TTC549 (cell line): ENCODE measurements around the gene PTPRG.

Experiments used
- FAIRE-seq: peaks from 2 replicates; lab custom pipeline; 2012; peaks lifted over from hg19 to GRCh38; lab: Jason Lieb, UNC

PTPRG gene

DNA sequence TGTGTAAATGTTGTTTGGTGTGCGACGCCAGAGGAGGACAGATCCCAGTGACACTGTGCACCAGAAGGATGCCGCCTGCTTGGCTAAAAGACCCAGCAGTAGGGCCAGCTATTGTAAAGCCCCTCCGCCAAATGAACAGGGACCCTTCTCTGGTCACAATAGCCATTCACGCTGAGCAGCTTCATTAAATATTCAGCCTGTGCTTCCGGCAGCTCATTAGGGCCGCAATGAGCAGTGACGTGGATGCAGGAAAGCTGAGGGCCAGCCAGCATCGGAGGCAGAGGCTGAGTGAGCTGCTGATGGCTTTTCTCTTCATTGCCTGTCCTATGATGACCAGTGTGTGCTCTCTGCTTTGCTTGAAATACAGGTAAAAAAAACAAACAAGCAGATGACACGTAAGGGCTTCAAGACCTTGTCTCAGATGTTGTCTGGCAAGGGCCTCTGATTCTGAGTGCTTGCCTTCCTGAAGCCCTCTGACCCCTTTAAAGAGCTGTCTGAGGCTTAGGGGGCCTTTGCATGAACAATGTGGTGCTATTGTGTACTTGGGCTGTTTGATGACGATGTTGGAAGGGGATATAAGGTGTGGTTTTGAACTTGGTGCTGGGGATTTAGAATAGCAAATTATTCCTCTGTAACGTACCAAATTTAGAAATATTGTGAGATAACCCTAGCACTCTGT lies 681.6 kb downstream of the PTPRG start:
- no peak for FAIRE-seq

DNA sequence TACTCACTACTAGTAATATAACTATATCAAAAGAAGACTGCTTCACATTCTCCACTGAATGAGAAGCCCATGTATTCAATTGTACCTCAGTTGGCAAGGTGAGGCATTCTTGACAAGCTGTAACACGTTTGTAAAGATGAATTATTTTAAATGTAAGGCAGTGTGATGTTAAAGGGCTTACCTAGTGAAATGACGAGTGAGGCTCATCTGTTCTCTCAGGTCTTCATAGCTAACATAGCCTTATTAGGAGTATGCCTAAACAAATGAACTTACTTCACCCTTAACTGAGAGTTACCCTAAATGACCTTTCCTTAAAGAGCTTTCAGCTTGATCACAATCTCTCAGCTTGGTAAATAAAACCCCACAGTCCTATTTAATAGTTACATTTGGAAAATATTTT lies 684.7 kb downstream of the PTPRG start:
- FAIRE-seq, result no peak

DNA sequence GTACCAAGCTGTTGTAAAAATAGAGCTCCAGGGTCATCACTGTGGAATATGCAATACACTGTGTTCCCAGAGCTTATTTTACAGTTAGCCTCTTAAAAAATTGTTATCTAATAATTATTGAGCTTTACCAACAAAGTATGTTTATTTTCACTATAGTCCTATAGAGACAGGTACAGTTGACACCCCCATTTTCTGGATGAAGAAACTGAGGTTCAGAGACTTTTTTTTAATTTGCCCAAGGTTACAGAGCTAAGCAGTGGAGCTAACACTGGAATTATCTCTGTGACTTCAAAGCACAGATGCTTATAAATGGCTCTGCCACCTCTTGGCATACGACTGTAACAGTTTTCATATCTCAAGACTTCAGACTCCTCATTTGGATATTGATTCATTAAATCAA lies 685.6 kb downstream of the PTPRG start:
- FAIRE-seq, result no peak

DNA sequence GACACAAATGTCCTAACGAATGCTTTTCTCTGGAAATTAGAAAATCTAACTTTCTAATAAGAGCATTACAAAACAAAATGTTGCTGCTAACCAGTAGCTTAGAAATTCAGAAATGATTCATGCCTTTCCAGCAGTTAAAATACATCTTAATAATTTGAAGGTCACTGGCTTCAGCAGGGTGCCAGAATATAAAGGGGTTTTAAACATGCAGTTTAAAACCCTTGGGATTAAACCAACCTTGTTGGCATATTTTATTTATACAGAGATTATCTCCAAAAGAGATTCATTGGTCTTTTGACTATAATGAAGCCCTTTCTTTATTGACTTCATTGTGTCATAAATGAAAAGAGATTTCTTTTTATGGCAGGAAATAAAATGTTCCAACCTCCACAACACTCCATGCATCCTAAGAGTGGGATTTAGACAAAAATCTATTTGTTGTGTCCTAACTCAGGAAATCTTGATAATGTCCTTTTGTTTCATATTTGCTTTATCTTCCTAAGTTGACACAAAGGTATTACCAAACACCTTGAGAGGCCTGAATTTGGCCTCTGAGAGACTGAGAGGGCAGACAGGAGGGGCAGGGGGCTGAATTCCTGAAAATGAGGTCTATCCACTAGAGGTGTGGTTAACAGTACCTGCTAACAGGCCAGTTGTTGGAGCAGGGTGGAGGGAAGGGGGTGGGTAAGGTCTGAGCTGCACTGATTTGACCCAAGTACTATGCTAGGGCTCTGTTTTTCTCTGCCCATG lies 687.5 kb downstream of the PTPRG start:
- FAIRE-seq, result no peak

DNA sequence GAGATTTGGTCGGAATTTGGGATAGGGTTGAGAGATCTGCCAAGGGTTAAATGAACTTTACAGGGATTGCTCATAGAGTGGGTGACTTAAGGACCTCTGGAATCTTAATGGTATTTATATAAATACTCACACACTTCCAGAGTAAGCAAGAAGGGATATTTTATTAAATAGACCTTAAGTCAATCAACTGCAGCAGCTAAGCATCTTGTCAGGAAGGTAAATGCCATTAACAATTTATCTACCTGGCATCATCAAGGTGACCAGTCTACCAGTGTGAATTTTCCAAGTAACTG lies 688.1 kb downstream of the PTPRG start:
- FAIRE-seq, result no peak

DNA sequence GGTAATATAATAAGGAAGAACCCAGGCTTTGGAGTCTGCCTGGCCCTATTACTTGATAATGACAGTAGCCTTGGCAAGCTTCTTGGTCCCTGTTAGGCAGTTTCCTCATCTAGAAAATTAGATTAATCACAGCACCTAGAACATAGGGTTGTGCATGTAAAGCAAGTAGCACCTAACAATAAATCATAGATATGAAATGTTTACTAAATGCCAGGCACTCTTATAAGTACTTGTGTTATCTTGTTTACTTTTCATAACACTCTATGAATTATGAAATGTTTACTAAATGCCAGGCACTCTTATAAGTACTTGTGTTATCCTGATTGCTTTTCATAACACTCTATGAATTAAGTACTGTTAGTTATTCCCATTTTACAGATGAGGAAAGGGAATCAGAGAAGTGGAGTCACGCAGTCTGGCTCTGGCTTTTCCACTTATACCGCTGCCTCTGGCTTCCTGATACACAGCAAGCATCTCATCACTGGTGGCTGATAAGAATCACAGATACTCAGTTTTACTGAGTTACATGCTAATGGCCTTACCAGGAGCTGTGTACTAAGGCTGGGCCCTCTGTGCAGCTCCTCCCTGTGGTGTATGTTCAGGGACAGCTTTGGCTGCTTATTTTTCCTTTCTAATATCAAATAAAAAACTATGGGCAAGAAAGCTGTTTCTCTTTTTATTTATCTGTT lies 688.6 kb downstream of the PTPRG start:
- FAIRE-seq, result no peak

DNA sequence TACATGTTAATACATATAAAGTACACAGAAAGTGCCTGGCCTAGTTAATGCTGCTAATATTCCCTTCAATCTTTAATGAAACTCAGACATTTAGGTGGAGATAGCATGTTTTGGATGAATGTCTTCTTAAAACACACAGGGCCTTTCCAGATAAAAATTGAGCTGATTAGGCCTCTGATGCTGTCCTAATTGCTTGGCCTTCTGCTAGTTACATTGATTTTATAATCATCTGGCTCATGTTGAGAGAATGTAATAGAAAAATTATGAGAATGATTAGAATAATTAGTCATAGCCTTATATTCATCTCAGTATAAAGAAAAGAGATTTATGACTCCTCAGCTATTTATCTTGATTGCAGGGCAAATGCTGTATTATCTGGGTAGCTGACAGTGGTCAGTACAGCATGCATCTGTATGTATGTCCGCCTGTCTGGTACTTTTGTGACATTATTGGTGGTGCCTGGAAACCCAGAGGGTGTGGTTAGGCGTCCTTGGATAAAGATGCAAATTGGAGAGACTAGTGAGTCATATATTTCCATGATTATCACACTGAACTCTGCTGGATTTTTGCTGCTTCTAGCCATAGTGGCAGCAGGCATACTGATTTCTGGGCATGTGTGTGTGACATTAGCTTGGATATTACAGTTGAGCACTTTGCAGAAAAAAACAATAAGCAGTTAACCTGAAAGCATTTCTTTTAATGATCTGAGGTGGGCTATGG lies 691.2 kb downstream of the PTPRG start:
- FAIRE-seq, result no peak

DNA sequence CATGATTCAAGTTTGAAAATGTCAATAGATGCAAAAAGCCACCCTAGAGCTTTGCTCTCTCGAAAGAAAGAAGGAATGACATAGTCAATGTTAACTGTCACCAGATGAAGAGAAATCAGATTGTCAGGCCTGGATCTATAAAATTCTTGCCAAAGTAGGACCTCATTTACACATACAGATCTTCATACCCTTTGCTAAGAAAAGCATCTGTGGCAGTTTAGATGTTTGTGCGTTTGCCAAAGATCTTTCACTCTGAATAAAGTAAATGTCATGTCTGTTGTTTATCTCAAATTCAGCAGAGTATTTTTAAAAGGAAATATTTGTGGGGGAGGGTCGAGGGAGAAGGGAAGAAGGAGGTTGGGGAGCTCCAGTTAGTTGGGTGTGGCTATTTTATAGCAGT lies 692.6 kb downstream of the PTPRG start:
- FAIRE-seq, result no peak

DNA sequence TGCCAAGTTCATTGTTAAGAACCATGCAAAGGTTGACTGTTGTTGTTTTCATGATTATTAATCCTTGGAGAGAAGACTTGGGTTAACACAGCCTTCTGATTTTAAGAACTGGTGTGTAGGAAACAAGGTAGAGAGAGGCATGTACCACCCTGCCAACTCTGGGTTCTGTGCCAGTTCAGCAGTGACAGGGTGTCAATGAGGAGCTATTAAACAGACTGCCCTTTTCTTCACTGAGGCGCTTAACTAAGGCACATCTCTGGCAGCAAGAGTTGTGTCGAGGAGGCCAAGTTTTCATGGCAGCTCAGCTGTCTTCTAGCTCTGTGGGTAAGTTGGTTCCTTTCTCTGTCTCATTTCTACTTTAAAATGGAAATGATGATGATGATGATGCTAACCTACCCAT lies 694.4 kb downstream of the PTPRG start:
- FAIRE-seq, result no peak

DNA sequence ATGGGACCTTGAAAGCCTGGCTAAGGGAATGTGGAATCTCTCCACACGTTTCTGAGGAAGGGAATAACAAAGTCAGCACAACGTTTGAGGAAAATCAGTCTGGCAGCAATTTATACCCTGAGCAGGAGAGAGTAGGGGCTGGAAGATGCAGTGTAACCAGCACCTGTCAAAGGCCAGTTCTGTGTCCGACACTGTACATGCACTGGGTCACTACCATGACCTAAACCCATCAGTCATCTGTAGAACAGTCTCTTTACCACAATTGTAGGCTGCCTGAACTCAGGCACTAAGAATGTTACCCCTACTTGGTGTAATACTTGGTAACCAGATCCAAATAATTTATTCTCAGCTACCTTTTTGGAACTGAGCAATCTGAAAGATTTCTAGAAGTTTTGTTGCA lies 698.6 kb downstream of the PTPRG start:
- FAIRE-seq, result no peak

DNA sequence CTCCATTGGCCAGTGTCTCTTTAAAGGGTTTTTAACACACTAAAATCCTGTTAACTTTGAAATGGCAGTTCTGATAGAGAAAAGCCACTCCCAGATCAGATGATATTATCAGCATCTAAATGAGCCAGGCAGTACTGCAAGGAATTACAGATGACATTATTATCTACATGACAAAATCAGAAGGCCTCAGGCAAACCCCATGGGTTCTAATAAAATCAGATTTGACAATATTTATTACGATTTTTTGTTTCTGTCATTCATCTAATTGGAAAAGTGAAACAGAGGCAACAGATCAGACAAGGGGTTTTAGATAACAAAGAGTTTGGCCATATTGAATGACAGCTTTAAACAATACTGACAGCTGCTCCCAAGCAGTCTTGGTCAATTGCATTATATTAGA lies 699.3 kb downstream of the PTPRG start:
- FAIRE-seq, result no peak

DNA sequence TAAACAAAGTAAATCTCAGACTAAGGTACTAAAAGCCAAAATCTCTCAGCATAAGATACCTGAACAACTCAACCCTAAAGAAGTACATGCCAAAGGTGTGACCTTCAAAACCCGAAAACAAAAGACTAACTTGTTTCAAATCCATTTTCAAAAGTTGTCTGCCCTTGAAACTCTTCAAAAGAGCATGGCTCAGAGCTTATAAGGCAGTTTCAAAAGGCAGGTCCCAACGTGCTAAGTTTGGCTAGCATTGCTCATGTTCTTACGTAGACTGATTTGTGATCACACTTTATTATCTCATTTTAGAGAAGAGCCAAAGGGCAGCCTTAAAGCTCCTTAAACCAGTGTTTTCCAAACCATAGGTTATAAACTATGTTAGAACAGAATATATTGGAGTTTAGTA lies 699.8 kb downstream of the PTPRG start:
- FAIRE-seq, result no peak

DNA sequence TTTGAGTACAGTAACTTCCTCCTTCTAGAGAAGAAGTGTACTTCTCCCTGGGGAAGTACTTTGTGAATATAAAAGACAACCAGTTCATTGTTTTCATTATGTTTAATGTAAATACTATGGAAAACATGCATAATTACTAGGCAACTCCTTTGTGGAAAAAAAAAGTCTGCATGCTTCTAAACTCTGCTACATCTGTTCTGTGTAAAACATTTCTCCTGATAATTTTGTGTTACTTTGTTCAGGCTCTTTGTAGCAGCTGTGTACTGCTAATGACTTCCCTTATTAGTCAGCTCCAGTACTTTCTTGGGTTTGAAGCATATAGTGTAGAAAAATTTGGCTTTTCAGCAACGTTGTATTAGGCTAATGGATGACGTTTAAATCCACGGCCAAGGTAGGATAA lies 700.4 kb downstream of the PTPRG start:
- no peak for FAIRE-seq

DNA sequence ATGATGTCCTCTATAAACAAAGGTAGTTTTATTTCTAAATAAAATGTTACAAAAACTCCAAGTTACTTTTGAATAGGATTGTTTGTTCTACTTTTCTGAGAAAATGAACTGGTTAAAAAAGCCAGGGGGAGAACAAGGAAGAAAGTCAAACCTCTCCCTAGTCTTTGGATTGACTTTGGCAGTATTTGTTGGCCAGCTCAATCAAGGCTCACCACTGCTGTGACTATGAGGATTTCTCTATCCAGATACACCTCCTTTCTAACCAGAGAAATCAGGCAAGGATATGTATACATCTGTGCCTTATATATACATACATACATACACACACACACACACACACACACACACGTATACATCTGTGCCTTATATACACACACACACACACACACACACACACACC lies 704.2 kb downstream of the PTPRG start:
- no peak for FAIRE-seq

DNA sequence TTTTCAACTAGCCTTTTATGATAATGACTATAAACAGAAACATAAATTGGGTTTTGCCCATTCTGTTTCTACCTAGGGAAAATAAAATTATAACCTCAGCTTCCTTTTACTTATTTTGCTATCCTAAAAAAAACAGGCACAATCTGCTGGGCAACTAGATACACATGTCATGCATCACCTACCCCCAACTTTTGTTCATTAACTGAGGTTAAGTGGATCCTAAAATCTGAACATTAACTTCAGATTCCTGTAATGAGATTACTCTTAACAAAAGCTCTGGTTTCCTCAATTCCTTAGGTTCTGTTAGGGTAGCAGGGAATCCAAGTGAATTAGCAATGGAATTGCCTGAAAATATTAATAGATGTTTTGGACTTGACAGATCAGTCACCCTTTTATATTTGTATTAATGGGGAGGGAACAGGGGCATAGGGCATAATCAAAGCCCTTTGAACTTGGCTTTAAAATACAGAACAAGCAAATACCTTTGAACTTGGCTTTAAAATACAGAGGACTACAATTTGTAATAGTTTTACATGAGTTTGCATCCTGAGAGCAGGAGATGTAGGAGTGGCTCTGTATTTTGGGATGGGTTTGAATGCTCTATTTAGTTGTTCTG lies 705.4 kb downstream of the PTPRG start:
- no peak for FAIRE-seq

DNA sequence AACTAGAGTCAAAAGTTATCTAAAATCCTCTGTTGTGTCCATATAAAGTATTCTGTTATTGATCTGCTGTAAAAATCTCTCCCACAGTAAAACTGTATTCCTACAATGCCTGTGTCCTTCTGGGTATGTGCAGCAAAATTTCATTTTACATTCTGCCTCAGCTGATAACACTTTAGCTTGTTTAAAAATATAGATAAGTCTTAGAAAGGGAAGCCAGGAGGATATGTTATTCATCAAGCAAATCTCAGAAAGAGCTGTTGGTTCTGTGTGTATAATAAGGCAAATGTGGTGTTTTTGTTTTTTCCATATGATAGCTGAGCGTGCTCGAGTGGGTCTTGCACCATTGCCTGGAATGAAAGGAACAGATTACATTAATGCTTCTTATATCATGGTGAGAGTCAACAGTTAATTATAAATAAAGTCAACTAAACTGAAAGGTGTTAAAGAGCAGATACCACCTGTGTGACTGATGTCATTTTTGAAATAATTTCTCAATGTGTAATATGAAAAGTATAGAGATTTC lies 715.3 kb downstream of the PTPRG start:
- no peak for FAIRE-seq

DNA sequence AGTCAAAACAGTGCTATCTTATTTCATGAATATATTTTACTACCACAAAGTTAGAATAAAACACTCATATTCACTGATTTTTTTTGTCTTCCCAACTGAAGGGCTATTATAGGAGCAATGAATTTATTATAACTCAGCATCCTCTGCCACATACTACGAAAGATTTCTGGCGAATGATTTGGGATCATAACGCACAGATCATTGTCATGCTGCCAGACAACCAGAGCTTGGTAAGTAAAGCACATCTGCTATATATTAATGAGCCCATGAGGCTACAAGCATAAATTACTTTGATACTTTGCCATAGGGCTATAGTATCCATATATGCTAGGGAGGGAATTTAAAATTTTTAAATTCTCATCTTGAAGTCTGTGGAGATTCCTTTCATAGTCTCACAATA lies 716.1 kb downstream of the PTPRG start:
- no peak for FAIRE-seq

DNA sequence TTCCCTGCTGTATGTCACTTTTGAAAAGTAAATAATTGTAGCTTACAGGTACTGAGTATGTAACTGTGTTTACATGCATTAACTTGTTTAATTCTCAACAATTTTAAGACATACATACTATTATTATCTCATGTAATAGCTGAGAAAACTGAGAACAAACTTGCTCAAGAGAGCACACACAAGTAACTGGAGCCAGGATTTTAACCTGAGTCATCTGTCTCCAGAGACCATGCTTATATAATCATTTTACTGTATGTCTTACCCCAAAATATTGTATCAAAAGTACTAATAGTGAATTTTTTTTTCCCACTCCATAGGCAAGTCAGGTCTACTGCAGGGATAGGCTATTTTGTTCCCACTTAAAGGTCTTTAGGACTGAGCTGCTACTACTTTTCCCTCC lies 716.6 kb downstream of the PTPRG start:
- FAIRE-seq, result no peak

DNA sequence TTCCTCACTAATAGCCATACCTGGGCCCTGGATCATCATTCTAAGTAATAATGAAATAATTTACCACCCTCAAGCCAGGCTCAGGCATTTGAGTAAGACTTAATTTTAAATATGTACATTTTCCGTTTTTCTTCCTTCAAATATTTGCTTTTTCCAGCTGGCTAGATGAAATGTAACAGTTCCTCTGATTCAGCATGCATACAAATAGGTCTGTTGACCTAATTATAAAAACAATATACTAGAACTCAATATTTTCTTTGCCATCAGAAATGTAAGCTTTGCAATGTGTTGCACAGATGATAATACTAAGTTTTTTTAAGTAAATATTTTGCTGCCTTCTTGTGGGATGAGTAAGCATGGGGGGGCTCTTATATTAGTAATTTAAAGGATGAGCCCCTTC lies 720.4 kb downstream of the PTPRG start:
- FAIRE-seq, result no peak

DNA sequence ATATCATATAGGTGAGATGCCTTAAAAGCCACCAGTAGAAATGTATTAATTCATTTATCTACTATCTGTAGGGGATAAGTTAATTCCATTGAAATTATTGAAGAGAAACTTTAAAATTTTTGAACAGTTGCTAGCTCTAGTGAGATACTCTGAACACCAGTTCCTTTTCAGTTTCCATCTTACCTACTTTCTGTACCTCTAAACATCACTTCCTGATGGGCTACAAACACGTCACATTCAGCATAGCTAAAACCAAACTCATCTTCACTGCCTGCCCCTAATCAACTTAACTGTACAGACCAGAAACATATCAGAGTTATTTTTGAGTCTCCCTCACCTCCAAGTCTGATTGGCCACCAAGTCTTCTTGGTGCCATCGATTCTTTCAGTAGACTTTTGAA lies 723.1 kb downstream of the PTPRG start:
- no peak for FAIRE-seq

DNA sequence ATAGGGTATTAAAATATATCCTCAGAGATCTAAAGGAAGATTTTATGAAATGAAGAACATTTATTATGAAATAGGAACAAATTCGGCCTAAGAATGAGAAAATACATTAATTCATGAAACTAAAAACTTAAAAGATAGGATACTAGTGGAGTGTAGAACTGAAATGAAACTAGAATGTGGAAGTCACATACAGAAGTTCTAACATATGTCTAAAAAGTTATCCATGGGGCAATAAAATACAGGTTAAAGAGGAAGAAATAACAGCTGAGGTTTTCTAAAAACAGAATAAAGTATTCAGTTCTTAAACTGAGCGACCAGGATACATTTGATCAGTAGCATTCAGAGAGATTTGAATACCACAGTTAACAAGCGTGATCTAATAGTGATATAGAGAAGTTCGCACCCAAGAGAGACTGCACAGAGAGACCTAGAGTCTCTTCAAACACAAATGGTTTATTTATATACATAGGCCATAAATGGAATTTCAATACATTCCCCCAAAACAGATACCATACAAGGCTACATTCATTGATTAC lies 726.1 kb downstream of the PTPRG start:
- FAIRE-seq, result no peak

DNA sequence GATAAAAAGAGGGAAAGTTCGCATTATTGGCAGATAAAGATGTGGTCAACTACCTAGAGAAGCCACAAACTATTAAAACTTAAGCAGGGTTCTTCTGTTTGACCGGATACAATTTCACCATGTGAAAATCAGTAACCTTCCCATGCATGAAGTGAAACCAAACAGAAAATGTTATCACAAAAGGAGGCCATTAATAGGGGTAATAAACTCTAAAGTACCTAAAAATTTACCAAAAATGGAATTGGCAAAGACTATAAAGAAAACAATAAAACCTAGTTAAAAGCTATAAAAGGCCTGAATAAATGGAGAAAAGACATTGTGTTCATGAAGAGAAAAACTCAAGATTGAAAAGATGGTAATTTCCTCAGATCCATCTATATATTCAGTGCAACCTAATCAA lies 728.6 kb downstream of the PTPRG start:
- FAIRE-seq, result no peak
